Left renal cortex interstitium (tissue), 4 donors: ENCODE measurements around the gene ZNF414. TPM values are rescaled to one million over a fixed set of nuclear protein-coding genes. Genes with fewer than 3 reads are reported as not detected.
"Not testable (repeated sequence)": the region's sequence is repeated elsewhere in the genome, so short reads cannot be mapped to it uniquely, and the experiment has no call there.

Experiments
- DNase-seq, 4 donors: peaks; one replicate each; pipeline ENCODE4 v3.0.0-alpha.2; 2013; ENCODE audit warnings: low read depth in 4 of 4, low spot score in 2 of 4, missing footprints in 1 of 4
- polyA plus RNA-seq, 4 donors: library from polyadenylated mRNA; unstranded; fragments of 120-200 nt; gene quantifications; one replicate each; pipeline ENCODE4 v1.2.1, GENCODE V29; 2013; ENCODE audit not compliant: insufficient read length in 4 of 4

The ZNF414 gene
- polyA plus RNA-seq, 4 donors: 16.9 to 35.9 (median 25.8) TPM

- no peak for DNase-seq
These were observed 5.4 kb upstream of the ZNF414 start for GRCh38 chr19:8519388-8519787.

- DNase-seq: no peak
These were observed 4.6 kb upstream of the ZNF414 start for GRCh38 chr19:8518536-8518935.

GRCh38 chr19:8517551-8518442 lies 3.8 kb upstream of the ZNF414 start:
- no peak for DNase-seq

GRCh38 chr19:8515317-8515716 lies 1.4 kb upstream of the ZNF414 start:
- no peak for DNase-seq

- DNase-seq: not testable (repeated sequence)
These were observed 590 bp upstream of the ZNF414 start for GRCh38 chr19:8514505-8515009.

GRCh38 chr19:8513036-8513686 lies 806 bp downstream of the ZNF414 start:
- no peak for DNase-seq

- no peak for DNase-seq
These were observed 1.6 kb downstream of the ZNF414 start for GRCh38 chr19:8512115-8512967.

GRCh38 chr19:8511573-8512101 lies 2.3 kb downstream of the ZNF414 start:
- no peak for DNase-seq

- DNase-seq: no peak
These were observed 3.3 kb downstream of the ZNF414 start for GRCh38 chr19:8510589-8511115.

- no peak for DNase-seq
These were observed 7.5 kb downstream of the ZNF414 start for GRCh38 chr19:8506402-8506957.

GRCh38 chr19:8505680-8506401 lies 8.1 kb downstream of the ZNF414 start:
- DNase-seq: peak; percentile 62 to 74 (median 69)

- no peak for DNase-seq
These were observed 9.0 kb downstream of the ZNF414 start for GRCh38 chr19:8504919-8505318.

- DNase-seq: no peak
These were observed 9.8 kb downstream of the ZNF414 start for GRCh38 chr19:8504171-8504570.

- no peak for DNase-seq
These were observed 10.5 kb downstream of the ZNF414 start for GRCh38 chr19:8503510-8503909.

GRCh38 chr19:8501981-8502380 lies 12.0 kb downstream of the ZNF414 start:
- no peak for DNase-seq

- DNase-seq: no peak
These were observed 12.5 kb downstream of the ZNF414 start for GRCh38 chr19:8501516-8501915.

- DNase-seq: no peak
These were observed 13.8 kb downstream of the ZNF414 start for GRCh38 chr19:8500158-8500557.

GRCh38 chr19:8499048-8499833 lies 14.7 kb downstream of the ZNF414 start:
- no peak for DNase-seq

- no peak for DNase-seq
These were observed 15.7 kb downstream of the ZNF414 start for GRCh38 chr19:8498295-8498694.
